Measurements from ENCODE around the gene EVC.
"Not testable (repeated sequence)": the region's sequence is repeated elsewhere in the genome, so short reads cannot be mapped to it uniquely, and the experiment has no call there.

EVC gene

DNA sequence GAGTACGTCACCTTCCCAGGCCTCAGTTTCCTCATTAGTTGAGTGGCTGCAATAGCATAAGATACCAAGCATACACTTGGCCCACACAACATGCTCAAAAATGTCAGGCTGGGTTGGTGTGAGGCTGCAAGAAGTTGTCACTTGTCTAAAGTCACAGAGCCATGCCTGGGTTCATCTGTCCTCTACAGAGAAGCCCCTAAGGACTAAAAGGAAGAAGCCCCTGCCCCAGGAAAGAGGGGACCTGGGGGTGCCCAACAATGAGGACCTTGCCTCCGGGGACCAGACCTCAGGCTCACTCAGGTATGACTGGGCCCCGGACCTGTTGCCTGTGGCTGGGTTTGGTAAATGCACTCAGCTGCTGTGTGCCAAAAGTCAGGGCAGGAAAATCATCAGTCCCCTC, 99.2 kb downstream of the EVC start:
- Histone ChIP-seq H3K79me2 (ENCODE audit: low read length) (no peaks in the 10 kb centered on the region), H3K4me2 (ENCODE audit: low read length) (no peak overlapping the region), H3K9ac (ENCODE audit: low read length) (no peak overlapping the region), H3K4me3 (ENCODE audit: low read length) (no peak overlapping the region), H3K27ac (ENCODE audit: low read length) (no peak overlapping the region), H3K4me1 (ENCODE audit: low read length) (no peaks in the 10 kb centered on the region), H3K9me3 (ENCODE audit: insufficient read depth, low read length) (no peaks in the 10 kb centered on the region), H3K36me3 (replicated peaks; ENCODE audit: low read depth, low read length) (peaks cover 5% of the 10 kb centered on the region), H3K27me3 (ENCODE audit: low read depth, low read length) (no peaks in the 10 kb centered on the region), H4K20me1 (ENCODE audit: insufficient read depth, low read length) (no peaks in the 10 kb centered on the region), H2AFZ (ENCODE audit: low read depth, low read length) (no peak overlapping the region)
- no peak for TF ChIP-seq EZH2phosphoT487 (IDR thresholded peaks at IDR 0.05; ENCODE audit: low read depth)
- TF ChIP-seq, protein P1, sequence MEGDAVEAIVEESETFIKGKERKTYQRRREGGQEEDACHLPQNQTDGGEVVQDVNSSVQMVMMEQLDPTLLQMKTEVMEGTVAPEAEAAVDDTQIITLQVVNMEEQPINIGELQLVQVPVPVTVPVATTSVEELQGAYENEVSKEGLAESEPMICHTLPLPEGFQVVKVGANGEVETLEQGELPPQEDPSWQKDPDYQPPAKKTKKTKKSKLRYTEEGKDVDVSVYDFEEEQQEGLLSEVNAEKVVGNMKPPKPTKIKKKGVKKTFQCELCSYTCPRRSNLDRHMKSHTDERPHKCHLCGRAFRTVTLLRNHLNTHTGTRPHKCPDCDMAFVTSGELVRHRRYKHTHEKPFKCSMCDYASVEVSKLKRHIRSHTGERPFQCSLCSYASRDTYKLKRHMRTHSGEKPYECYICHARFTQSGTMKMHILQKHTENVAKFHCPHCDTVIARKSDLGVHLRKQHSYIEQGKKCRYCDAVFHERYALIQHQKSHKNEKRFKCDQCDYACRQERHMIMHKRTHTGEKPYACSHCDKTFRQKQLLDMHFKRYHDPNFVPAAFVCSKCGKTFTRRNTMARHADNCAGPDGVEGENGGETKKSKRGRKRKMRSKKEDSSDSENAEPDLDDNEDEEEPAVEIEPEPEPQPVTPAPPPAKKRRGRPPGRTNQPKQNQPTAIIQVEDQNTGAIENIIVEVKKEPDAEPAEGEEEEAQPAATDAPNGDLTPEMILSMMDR (IDR thresholded peaks at IDR 0.05; ENCODE audit: low read depth, low read length): no peak

DNA sequence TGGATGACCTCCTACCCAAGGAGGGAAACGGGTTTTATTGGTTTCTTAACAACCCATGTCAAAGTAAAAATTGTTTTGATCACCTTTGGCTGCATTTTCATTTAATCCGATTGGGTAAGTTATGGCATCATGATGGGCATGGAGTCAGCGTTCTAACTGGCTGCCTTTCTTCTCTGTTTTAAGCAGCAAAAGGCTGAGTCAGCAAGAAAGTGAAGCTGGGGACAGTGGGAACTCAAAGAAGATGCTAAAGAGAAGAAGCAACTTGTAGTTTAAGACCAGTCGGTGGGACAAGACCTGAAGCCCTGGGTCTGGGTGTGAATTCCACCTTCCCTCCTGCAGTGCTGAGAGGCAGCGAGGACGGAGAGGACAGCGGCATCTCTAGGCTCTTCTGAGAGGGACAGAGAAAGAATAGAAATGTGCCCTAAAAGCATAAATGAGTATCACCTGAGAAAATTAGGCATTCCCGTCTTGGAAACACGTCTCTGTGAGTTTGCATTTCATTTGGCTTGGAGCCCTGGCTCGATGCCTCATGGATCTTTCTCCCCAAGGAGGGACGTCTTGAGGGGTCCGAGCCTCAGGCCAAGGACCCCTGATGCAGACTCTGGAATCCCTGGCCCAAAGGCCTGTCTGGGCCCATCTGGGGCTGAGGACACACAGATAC, 99.9 kb downstream of the EVC start:
- H3K36me3 ChIP-seq (replicated peaks; ENCODE audit: low read depth, low read length): peaks cover 5% of the 10 kb centered on the region
- H3K9ac ChIP-seq (ENCODE audit: low read length): no peak overlapping the region
- no peaks in the 10 kb centered on the region for H3K79me2 ChIP-seq (ENCODE audit: low read length)
- H3K4me1 ChIP-seq (ENCODE audit: low read length): no peaks in the 10 kb centered on the region
- no peak overlapping the region for H3K4me2 ChIP-seq (ENCODE audit: low read length)
- no peaks in the 10 kb centered on the region for H3K9me3 ChIP-seq (ENCODE audit: insufficient read depth, low read length)
- no peaks in the 10 kb centered on the region for H4K20me1 ChIP-seq (ENCODE audit: insufficient read depth, low read length)
- no peaks in the 10 kb centered on the region for H3K27me3 ChIP-seq (ENCODE audit: low read depth, low read length)
- H3K27ac ChIP-seq (ENCODE audit: low read length): no peak overlapping the region
- TF ChIP-seq EZH2phosphoT487 (IDR thresholded peaks at IDR 0.05; ENCODE audit: low read depth): no peak
- TF ChIP-seq, protein P1 (IDR thresholded peaks at IDR 0.05; ENCODE audit: low read depth, low read length): no peak
- no peak overlapping the region for H3K4me3 ChIP-seq (ENCODE audit: low read length)
- H2AFZ ChIP-seq (ENCODE audit: low read depth, low read length): no peak overlapping the region

DNA sequence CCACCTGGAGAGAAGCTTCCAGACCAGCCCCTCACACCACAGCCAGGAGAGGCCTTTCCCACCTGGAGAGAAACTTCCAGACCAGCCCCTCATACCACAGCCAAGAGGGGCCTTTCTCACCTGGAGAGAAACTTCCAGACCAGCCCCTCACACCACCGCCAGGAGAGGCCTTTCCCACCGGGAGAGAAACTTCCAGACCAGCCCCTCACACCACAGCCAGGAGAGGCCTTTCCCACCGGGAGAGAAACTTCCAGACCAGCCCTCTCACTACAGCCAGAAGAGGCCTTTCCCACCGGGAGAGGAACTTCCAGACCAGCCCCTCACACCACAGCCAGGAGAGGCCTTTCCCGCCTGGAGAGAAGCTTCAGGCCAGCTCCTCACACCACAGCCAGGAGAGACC, 101.1 kb downstream of the EVC start:
- not testable (repeated sequence) for H3K4me3 ChIP-seq (ENCODE audit: low read length); H4K20me1 ChIP-seq (ENCODE audit: insufficient read depth, low read length); H3K27me3 ChIP-seq (ENCODE audit: low read depth, low read length); H3K36me3 ChIP-seq (replicated peaks; ENCODE audit: low read depth, low read length); H2AFZ ChIP-seq (ENCODE audit: low read depth, low read length); H3K9me3 ChIP-seq (ENCODE audit: insufficient read depth, low read length); H3K4me1 ChIP-seq (ENCODE audit: low read length); H3K9ac ChIP-seq (ENCODE audit: low read length); H3K4me2 ChIP-seq (ENCODE audit: low read length); H3K79me2 ChIP-seq (ENCODE audit: low read length); H3K27ac ChIP-seq (ENCODE audit: low read length)

DNA sequence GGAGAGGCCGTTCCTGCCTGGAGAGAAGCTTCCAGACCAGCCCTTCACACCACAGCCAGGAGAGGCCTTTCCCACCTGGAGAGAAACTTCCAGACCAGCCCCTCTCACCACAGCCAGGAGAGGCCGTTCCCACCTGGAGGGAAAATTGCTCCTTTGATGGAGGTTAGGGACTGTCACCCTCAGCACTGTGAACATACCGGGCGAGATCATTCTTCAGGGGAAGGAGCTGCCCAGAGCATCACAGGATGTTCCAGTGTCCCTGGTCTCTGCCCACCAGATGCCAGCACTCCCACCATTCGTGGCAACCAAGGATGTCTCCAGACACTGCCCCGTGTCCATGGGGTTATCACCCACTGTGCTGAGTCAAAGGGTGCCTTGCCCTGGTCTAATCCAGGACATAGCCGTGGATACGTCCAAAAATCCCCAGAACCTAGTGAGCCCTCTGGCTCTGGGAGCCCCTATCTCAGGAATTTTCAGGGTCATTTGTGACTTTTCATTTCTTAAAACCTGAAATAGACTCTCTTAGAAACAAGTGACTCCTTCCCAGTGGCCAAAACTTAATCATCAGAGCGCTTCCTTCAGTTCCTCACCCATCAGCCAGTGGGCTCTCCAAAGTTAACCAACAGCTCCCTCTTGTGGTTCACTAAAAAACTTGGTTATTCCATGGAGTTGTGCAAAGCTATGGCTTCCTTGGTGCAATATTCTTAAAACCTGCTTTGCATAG, 101.7 kb downstream of the EVC start:
- H3K4me2 ChIP-seq (ENCODE audit: low read length): no peak overlapping the region
- no peak overlapping the region for H2AFZ ChIP-seq (ENCODE audit: low read depth, low read length)
- no peaks in the 10 kb centered on the region for H3K27me3 ChIP-seq (ENCODE audit: low read depth, low read length)
- H3K9ac ChIP-seq (ENCODE audit: low read length): no peak overlapping the region
- no peaks in the 10 kb centered on the region for H3K4me1 ChIP-seq (ENCODE audit: low read length)
- H4K20me1 ChIP-seq (ENCODE audit: insufficient read depth, low read length): no peaks in the 10 kb centered on the region
- H3K79me2 ChIP-seq (ENCODE audit: low read length): no peaks in the 10 kb centered on the region
- H3K27ac ChIP-seq (ENCODE audit: low read length): no peak overlapping the region
- no peaks in the 10 kb centered on the region for H3K9me3 ChIP-seq (ENCODE audit: insufficient read depth, low read length)
- H3K4me3 ChIP-seq (ENCODE audit: low read length): no peak overlapping the region
- H3K36me3 ChIP-seq (replicated peaks; ENCODE audit: low read depth, low read length): peaks cover 5% of the 10 kb centered on the region
- TF ChIP-seq, protein P1 (IDR thresholded peaks at IDR 0.05; ENCODE audit: low read depth, low read length): peak; percentile 78
- TF ChIP-seq EZH2phosphoT487 (IDR thresholded peaks at IDR 0.05; ENCODE audit: low read depth): no peak

Data from OCI-LY3 (cell line).